Measurements from ENCODE around the gene RNF17.

DNA sequence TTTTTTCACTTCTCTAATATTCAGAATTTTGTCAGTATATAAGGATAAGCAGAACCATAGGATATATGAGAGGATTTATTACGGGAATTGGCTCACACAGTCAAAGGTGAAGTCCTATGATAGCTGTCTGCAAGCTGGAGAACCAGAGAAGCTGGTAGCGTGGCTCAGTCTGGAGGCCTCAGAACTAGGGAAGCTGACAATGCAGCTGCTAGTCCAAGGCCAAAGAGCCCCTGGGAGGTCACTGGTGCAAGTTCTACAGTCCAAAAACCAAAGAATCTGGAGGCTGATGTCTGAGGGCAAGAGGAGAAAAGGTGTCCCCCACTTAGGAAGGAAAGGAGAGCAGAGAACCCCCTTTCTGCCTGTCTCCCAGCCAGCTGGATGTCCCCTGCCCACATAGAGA is 114.4 kb downstream of the RNF17 start:
- TF ChIP-seq EP300 (IDR thresholded peaks at IDR 0.05), result no peak
- no peak for TF ChIP-seq CTCF (IDR thresholded peaks at IDR 0.05)
- no peak for TF ChIP-seq POLR2A (IDR thresholded peaks at IDR 0.05; ENCODE audit: low read depth)
- TF ChIP-seq POLR2AphosphoS5 (IDR thresholded peaks at IDR 0.05), result no peak
